Panc1 (cell line): ENCODE measurements around the gene TPM4. TPM values are rescaled to one million over a fixed set of nuclear protein-coding genes. Genes with fewer than 3 reads are reported as not detected.

Experiments
- ATAC-seq: fragments of 200-7000 bp; cut with Tn5 transposase; 2 replicates; pipeline ENCODE4 v1.9.1; 2020; ENCODE audit warnings: mild to moderate bottlenecking, moderate library complexity
- BruUV-seq: library from RNA; stranded (reverse); fragments of 400-500 nt; replicated peaks from 2 replicates; lab custom pipeline; 2021; lab: Mats Ljungman, UMichigan
- CTCF ChIA-PET: fragments of 300-600 bp; sonication (Branson Sonifier 250); formaldehyde crosslinking; loops from one replicate; lab custom pipeline; 2022; ENCODE audit warnings: antibody characterized with exemption; lab: Charles Lee
- POLR2A ChIA-PET: fragments of 300-600 bp; sonication (Branson Sonifier 250); formaldehyde crosslinking; loops from one replicate; lab custom pipeline; 2022; ENCODE audit warnings: antibody characterized with exemption; lab: Charles Lee
- DNase-seq: peaks from one replicate; pipeline ENCODE4 v3.0.0-alpha.2; 2010; ENCODE audit warnings: low read depth, low spot score
- H3K27ac ChIP-seq: 2 replicates; pipeline ENCODE4 v1.5.1; 2011; ENCODE audit warnings: mild to moderate bottlenecking, low read length, inconsistent platforms
- H3K27me3 ChIP-seq: fragments of 200-500 bp; sonication (Bioruptor generic); 2 replicates; pipeline ENCODE4 v1.6.0; 2014; ENCODE audit warnings: low read length, inconsistent platforms; ENCODE audit not compliant: control insufficient read depth, insufficient read depth
- H3K36me3 ChIP-seq: fragments of 200-500 bp; sonication (Bioruptor generic); 2 replicates; pipeline ENCODE4 v1.5.1; 2014; ENCODE audit warnings: inconsistent platforms, mild to moderate bottlenecking, low read length, moderate library complexity; ENCODE audit not compliant: control insufficient read depth, insufficient read depth
- H3K4me1 ChIP-seq: 2 replicates; pipeline ENCODE4 v1.5.1; 2011; ENCODE audit warnings: inconsistent platforms, mild to moderate bottlenecking, low read length, moderate library complexity; ENCODE audit not compliant: control insufficient read depth, insufficient read depth
- H3K4me3 ChIP-seq, 2 experiments: 2 replicates each; pipeline ENCODE4 v1.5.1; 2011 to 2012; ENCODE audit warnings: low read depth in 2 of 2, low read length in 2 of 2, mild to moderate bottlenecking in 2 of 2, inconsistent platforms in 1 of 2, moderate library complexity in 1 of 2
- H3K9me3 ChIP-seq: fragments of 200-500 bp; sonication (Bioruptor generic); 2 replicates; pipeline ENCODE4 v1.5.1; 2014; ENCODE audit warnings: low read depth, mild to moderate bottlenecking, inconsistent platforms, low read length, moderate library complexity; ENCODE audit not compliant: control insufficient read depth, insufficient read depth
- CTCF ChIP-seq: fragments of 450-650 bp; IDR thresholded peaks from 2 replicates; pipeline ENCODE4 v1.5.1; 2017; ENCODE audit warnings: mild to moderate bottlenecking
- POLR2AphosphoS5 ChIP-seq: IDR thresholded peaks from 2 replicates; pipeline ENCODE4 v1.6.1; 2012; ENCODE audit warnings: mild to moderate bottlenecking, low read depth, low read length, moderate library complexity
- REST ChIP-seq, 2 experiments: IDR thresholded peaks; 2 replicates each; pipeline ENCODE4 v1.6.1; 2011 to 2012; ENCODE audit warnings: low read depth in 2 of 2, control low read depth in 1 of 2, low read length in 1 of 2, mild to moderate bottlenecking in 1 of 2, moderate library complexity in 1 of 2; ENCODE audit not compliant: insufficient read depth in 1 of 2
- SIN3A ChIP-seq: IDR thresholded peaks from 2 replicates; pipeline ENCODE4 v1.6.1; 2012; ENCODE audit warnings: low read depth, mild to moderate bottlenecking, low read length, moderate library complexity, borderline replicate concordance; ENCODE audit not compliant: insufficient read depth
- TCF7L2 ChIP-seq: IDR thresholded peaks from 2 replicates; pipeline ENCODE4 v1.6.1; 2011; ENCODE audit warnings: mild to moderate bottlenecking, low read depth, low read length, inconsistent platforms
- in situ Hi-C: cut with HindIII; loops from 2 replicates; pipeline ENCODE4 v1.10.0; 2016; ENCODE audit warnings: low sequenced_read_pairs, low pct_unique_long_range_greater_than_20kb
- intact Hi-C: fragments of 100-400 bp; cut with micrococcal nuclease; formaldehyde crosslinking; loops from one replicate; pipeline ENCODE4 v1.10.0; 2022; ENCODE audit not compliant: unreplicated experiment
- total RNA-seq: library from RNA; stranded (reverse); gene quantifications from one replicate; pipeline ENCODE4 v1.2.1, GENCODE V29; 2021; ENCODE audit not compliant: unreplicated experiment

The TPM4 gene
- total RNA-seq, 1 experiment from 2014 or later: 165 TPM

- no peak for ATAC-seq
- Histone ChIP-seq H3K27me3 (no peaks in the 10 kb centered on the region), H3K27ac (no peak overlapping the region), H3K4me3 (no peak overlapping the region), H3K9me3 (no peaks in the 10 kb centered on the region), H3K36me3 (peaks cover 15% of the 10 kb centered on the region), H3K4me1 (peaks cover 3% of the 10 kb centered on the region; the same call in 1 of the 2 replicates)
- in situ Hi-C loops: no loop called here
- ChIA-PET CTCF (interaction anchor here (0.7 kb wide), 1 partner anchor 85 kb away, joined by 7 read pairs; no protein-coding TSS in a partner anchor), POLR2A (interaction anchor here (0.6 kb wide), 1 partner anchor 1460 kb away, joined by 7 read pairs; no protein-coding TSS in a partner anchor)
- DNase-seq: no peak
- intact Hi-C loops: no loop called here
- TF ChIP-seq CTCF (no peak), POLR2AphosphoS5 (no peak), SIN3A (no peak), REST (IDR thresholded peaks at IDR 0.05; ENCODE audit: insufficient read depth in 1 of 2, low read depth in 2 of 2, low read length in 1 of 2) (no peak), TCF7L2 (no peak)
- no TSS peak for BruUV-seq
Measured at GRCh38 chr19:16095071-16095571, 18.8 kb downstream of the TPM4 start.

- intact Hi-C loops: no loop called here
- ChIA-PET POLR2A (no interaction called here), CTCF (no interaction called here)
- ATAC-seq: no peak
- no TSS peak for BruUV-seq
- Histone ChIP-seq H3K36me3 (peaks cover 15% of the 10 kb centered on the region), H3K27ac (no peak overlapping the region), H3K9me3 (no peaks in the 10 kb centered on the region), H3K27me3 (no peaks in the 10 kb centered on the region), H3K4me3 (no peak overlapping the region), H3K4me1 (peaks cover 3% of the 10 kb centered on the region; the same call in 1 of the 2 replicates)
- in situ Hi-C loops: no loop called here
- TF ChIP-seq POLR2AphosphoS5 (no peak), CTCF (no peak), SIN3A (no peak), TCF7L2 (no peak), REST (IDR thresholded peaks at IDR 0.05; ENCODE audit: insufficient read depth in 1 of 2, low read depth in 2 of 2, low read length in 1 of 2) (no peak)
- no peak for DNase-seq
Measured at GRCh38 chr19:16096280-16096855, 20.1 kb downstream of the TPM4 start.
